GM10847 (cell line): ENCODE measurements around the gene DNAH6.

Experiments
- POLR2A ChIP-seq: IDR thresholded peaks from 2 replicates; pipeline ENCODE4 v1.6.1; 2011; ENCODE audit not compliant: insufficient read length; ENCODE audit errors: extremely low read depth

The DNAH6 gene

GRCh38 chr2:84694088-84694622, 177.9 kb downstream of the DNAH6 start:
- no peak for TF ChIP-seq POLR2A

GRCh38 chr2:84697895-84698294, 181.6 kb downstream of the DNAH6 start:
- no peak for TF ChIP-seq POLR2A

- no peak for TF ChIP-seq POLR2A
Observed at GRCh38 chr2:84700006-84700405, 183.7 kb downstream of the DNAH6 start.

GRCh38 chr2:84701880-84702279, 185.6 kb downstream of the DNAH6 start:
- no peak for TF ChIP-seq POLR2A

- TF ChIP-seq POLR2A: no peak
Observed at GRCh38 chr2:84702941-84703340, 186.6 kb downstream of the DNAH6 start.

GRCh38 chr2:84703831-84704230, 187.5 kb downstream of the DNAH6 start:
- TF ChIP-seq POLR2A: no peak

- TF ChIP-seq POLR2A: no peak
Observed at GRCh38 chr2:84704505-84705244, 188.4 kb downstream of the DNAH6 start.

GRCh38 chr2:84705858-84706257, 189.6 kb downstream of the DNAH6 start:
- no peak for TF ChIP-seq POLR2A

GRCh38 chr2:84708442-84708841, 192.1 kb downstream of the DNAH6 start:
- TF ChIP-seq POLR2A: no peak

- no peak for TF ChIP-seq POLR2A
Observed at GRCh38 chr2:84711651-84712050, 195.4 kb downstream of the DNAH6 start.

- TF ChIP-seq POLR2A: no peak
Observed at GRCh38 chr2:84713441-84713840, 197.1 kb downstream of the DNAH6 start.

GRCh38 chr2:84716564-84716963, 200.3 kb downstream of the DNAH6 start:
- no peak for TF ChIP-seq POLR2A

- no peak for TF ChIP-seq POLR2A
Observed at GRCh38 chr2:84717302-84717701, 201.0 kb downstream of the DNAH6 start.

GRCh38 chr2:84719434-84719833, 203.1 kb downstream of the DNAH6 start:
- TF ChIP-seq POLR2A: no peak

- TF ChIP-seq POLR2A: no peak
Observed at GRCh38 chr2:84723831-84724230, 207.5 kb downstream of the DNAH6 start.

GRCh38 chr2:84725717-84726116, 209.4 kb downstream of the DNAH6 start:
- TF ChIP-seq POLR2A: no peak

- no peak for TF ChIP-seq POLR2A
Observed at GRCh38 chr2:84727315-84727714, 211.0 kb downstream of the DNAH6 start.

GRCh38 chr2:84729224-84729623, 212.9 kb downstream of the DNAH6 start:
- no peak for TF ChIP-seq POLR2A

GRCh38 chr2:84731185-84731584, 214.9 kb downstream of the DNAH6 start:
- TF ChIP-seq POLR2A: no peak
